ENCODE measurements around the gene FKBP15.
A peak's percentile ranks its signal among the peaks of the same experiment; 100 is the strongest.
"Not testable (repeated sequence)": the region's sequence is repeated elsewhere in the genome, so short reads cannot be mapped to it uniquely, and the experiment has no call there.

Gene FKBP15

GRCh38 chr9:113235701-113236255, 14.7 kb upstream of the FKBP15 start:
- DNase-seq: not testable (repeated sequence)

DNA sequence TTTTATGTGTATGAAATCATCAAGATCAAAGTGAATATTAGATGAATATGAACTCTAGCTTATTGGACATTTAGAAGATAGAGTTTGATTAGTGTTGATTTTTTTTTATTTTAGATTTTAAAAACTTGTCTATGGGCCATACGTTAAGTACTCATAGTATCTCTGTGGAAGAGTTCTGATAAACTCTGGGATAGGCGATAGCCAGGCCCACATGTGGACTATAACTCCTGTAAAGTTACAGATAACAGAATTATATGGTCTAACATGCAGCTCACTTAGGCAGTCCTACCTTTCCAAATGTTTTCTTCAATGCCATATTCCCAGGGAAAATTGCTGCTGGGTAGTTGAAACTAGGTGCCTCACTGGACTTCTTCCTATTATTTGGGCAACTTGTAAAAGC, 10.6 kb upstream of the FKBP15 start:
- DNase-seq: no peak

- no peak for DNase-seq
These were observed 7.1 kb upstream of the FKBP15 start for GRCh38 chr9:113228130-113228665.

DNA sequence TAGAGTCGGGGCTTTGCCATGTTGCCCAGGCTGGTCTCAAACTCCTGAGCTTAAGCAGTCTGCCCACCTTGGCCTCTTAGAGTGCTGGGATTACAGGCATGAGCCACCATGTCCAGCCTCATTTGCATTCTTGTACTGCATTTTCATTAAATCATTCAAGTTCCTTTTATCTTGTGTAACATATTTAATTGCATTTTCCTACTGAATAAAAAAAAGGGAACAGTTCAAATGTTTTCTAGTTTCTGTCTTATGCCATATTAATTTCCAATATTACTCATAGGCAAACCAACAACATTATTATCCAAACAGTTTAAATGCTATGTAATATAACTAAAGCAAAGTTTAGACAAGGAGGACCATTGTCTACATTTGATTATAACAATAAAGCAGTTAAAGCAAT, 6.4 kb upstream of the FKBP15 start:
- DNase-seq: no peak

DNA sequence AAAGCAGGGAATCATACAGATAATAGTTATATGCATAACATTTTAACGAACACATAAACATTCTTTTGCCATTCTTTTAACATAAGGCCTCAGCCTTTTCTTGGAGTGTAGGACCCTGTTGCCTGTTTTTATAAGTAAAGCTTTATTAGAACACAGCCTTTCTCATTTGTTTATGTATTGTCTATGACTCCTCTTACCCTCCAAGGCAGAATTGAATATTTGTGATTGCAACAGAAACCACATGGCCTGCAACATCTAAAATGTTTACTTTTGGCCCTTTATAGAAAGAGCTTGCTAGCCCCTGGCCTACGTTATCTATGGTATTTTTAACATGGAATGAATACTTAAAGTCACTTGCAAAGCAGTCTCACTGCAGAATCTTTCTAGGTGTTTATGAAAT, 2.9 kb upstream of the FKBP15 start:
- no peak for DNase-seq

- no peak for DNase-seq
These were observed 1.4 kb upstream of the FKBP15 start for GRCh38 chr9:113222482-113222841.

DNA sequence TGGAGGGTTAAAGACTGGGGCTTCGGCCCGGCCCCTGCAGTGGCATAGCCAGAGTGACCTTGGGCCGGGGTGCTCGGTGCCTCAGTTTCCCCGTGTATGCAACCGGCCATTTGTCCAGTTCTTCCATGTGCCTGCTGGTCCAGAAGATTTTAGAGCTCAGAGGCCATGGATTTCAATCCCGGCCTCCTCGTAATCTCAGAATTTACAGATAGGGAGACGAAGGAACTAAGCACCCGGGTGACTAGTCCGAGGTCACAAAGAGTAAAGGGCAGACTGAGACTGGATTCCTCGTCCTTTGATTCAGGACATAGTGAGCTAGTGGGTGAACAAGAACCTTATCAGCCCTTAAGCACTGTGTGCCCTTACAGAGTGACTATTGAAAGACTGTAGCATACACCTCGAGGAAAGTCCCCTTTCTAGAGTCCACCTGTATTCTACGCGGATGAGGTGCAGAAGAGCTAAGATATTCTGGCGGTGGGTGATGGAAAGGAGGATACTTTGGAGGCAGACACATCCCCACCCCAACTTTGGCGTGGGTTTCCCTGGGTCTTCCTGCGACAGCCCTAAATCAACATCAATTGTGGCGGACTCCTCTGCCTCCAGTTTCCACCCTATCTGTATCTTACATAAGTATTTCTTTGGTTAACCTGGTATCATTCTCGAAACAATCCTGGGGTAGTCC, 864 bp upstream of the FKBP15 start:
- no peak for DNase-seq

DNA sequence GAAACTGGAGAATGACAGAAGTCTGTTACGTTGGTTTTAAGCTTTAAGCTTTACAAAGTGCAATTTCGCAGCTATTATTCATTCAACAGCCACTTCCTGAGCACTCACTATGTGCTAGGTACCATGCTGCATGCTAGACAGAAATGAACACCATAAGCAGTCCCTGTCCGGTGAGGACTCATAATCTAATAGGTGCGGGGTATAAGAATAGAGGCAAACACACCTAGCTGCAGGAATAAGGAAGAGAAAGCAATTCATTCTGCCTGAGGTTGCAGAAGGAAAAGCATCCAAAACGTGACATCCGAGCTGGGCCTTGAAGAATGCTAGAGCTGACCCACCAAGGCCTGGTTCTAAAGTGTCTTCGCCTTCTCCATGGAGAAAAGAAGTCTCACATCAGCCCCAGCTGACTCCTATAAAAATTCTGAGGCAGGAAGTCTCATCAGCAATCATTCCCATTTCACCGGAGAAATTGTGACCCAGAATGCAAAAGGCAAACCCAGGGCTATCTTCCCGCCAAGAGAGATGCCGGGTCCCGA, 542 bp downstream of the FKBP15 start:
- DNase-seq: peak in 1 of 2 donors; percentile 21

DNA sequence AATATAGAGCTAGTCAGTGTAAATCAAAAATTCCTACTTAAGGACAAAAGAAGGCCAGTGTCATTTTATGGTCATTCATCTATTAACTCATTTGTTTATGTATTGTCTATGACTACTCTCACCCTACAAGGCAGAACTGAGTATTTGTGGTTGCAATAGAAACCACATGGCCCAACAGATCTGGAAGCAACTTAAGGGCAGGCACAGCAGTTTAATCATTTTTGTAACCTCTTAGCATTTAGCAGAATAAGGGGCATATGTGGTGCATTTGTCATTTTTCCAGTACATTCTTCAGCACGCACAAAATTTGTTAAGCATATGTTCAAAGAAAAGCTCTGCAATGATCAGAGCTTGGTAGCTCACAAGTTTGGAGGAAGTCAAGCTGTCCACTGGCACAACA, 1.1 kb downstream of the FKBP15 start:
- DNase-seq: peak; percentile 13 to 33

- DNase-seq: no peak
These were observed 1.7 kb downstream of the FKBP15 start for GRCh38 chr9:113219186-113219936.

DNA sequence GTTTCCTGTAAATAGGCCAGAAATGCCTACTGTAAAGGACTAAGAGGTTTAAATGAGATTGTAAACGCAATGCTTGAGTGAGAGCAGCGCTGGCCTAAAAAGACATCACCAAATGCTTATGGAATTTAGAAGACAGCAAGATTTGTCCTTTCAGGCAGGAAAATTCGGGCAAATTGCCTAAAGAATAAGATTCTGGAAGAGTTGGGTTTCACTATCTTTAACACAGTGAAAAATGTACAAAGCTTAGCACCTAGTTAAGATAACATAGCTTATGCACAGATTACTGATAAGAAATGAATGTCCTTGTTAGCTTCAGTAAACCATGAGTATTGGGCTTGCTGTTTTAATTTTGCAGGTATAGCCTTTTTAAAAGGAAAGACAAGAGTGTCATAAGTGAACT, 4.7 kb downstream of the FKBP15 start:
- DNase-seq: no peak

DNA sequence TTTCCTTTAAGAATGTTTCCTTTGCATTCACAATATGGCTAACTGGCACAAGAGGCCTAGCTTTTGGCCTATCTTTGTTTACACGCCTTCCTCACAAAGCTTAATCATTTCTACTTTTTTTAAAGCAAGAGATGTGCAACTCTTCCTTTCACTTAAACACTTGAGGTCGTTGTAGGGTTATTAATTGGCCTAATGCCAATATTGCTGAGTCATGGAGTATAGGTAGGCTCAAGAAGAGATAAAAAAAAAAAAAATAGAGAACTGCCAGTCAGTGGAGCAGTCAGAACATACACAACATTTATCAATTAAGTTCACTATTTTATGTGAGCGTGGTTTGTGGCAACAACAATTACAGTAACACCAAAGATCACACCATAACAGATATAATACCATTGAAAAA, 5.9 kb downstream of the FKBP15 start:
- DNase-seq: peak in 1 of 2 donors; percentile 34

DNA sequence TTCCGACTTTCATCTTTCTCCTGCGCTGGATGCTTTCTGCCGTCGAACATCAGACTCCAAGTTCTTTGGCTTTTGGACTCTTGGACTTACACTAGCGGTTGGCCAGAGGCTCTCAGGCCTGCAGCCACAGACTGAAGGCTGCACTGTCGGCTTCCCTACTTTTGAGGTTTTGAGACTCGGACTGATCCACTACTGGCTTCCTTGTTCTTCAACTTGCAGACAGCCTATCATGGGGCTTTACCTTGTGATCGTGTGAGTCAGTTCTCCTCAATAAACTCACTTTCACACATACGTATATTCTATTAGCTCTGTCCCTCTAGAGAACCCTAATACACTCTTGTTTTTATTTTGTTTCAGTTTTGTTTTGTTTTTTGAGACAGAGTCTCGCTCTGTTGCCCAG, 10.3 kb downstream of the FKBP15 start:
- DNase-seq: no peak

GRCh38 chr9:113205861-113206260, 15.2 kb downstream of the FKBP15 start:
- DNase-seq: no peak

DNA sequence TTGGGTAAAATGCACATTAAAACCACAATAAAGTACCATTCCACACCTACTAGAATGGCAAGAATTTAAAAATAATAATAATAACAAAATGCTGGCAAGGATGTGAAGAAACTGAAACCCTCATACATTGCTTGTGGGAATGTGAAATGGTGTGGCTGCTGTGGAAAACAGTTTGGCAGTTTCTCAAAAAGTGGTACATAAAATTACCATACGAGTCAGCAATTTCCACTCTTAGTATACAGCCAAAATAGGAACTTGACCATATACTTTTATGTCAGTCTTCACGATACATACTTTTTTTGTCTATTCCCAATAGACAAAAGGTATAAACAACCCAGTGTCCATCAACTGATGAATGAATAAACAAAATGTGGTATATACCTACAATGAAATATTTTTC, 15.6 kb downstream of the FKBP15 start:
- no peak for DNase-seq

DNA sequence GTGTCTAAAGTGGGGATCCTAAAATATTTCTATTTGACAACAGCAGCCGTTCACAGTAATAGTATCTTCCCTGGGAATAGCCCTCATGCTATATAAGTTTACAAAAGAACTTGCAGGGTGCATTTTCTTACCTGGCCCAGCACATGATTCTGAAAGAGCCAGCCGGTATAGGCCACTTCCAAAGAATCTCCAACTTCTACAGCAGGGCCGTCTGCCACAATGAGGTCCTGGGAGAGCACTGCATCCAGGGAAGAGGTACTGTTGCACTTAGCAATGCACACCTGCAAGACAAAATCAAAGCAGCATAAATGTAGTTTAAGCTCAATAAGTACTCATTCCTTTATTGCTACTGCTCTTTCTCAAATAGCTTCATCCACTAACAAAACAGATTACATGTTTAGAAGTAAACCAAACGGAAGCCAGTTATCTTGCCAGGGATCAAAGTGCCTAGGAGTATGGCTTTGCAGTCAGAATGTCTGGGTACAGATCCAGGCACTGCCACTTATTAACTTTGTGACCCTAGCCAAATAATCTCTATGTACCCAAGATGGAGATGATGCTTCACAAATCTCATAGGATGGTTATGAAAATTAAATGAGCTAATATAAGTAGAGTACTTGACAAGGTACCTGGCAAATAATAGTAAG, 21.3 kb downstream of the FKBP15 start:
- DNase-seq: no peak

DNA sequence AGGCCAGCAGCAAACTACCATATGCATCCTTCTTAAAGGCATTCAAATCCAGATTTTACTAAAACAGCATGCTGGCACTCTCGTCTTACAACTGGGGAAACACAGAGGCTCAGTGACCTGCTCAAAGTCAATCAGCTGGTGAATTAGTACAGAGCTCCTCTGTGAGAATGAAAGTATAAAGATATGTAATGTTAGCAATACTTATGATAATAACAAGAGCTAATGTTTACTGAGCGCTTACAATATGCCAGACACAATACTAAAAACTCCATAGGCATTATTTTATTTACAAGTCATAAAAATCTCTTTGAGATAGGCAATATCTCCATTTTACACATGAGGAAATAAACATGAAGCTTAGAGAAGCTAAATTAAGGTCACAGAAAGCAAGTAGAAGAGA, 28.6 kb downstream of the FKBP15 start:
- DNase-seq: no peak

- peak in 1 of 2 donors; percentile 67 for DNase-seq
These were observed 33.0 kb downstream of the FKBP15 start for GRCh38 chr9:113187929-113188595.

- DNase-seq: no peak
These were observed 34.8 kb downstream of the FKBP15 start for GRCh38 chr9:113186137-113186755.

- DNase-seq: no peak
These were observed 35.8 kb downstream of the FKBP15 start for GRCh38 chr9:113185271-113185670.

DNA sequence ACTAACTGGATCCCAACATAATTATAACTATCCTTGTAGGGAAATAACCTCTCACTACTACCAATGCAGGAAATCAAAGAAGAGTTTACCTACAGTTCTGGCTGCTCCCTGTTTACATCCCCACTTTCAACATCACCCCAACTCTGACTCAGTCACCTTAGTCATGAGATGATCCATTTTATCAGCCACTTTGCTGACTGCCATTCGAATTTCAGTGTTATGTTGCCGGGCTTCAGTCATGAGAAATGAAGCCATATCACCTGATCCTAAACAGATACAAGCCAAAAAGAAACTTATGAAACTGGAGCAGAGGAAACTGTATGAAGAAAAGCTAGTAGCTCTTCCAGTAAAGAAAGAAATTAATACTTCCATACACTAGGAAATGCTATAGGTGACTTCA, 36.5 kb downstream of the FKBP15 start:
- DNase-seq: no peak

DNA sequence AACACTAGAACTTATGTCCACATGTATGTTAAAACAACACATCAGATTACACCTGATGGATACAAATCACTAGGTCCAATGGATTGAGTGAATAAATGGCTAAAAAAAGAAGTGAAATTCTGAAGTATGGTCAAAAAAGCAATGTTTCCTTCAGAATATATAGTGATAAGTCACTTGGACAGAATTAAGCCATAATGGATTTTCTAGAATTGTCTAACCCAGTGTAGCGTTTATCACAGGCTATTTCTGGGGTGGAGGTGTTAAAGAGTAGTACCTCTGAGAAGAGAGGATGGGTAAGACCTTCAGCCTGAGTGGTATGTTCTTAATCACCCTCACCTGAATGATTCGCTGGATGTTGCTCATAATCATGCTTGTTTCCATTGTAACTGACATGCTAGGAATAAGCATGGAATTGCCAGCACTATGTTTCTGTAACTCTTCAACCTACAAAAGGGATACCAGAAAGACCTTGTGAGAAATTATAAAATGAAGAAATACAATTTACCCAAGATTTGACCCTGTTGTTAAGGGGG, 37.1 kb downstream of the FKBP15 start:
- no peak for DNase-seq
